Natural killer cell (primary cell): ENCODE measurements around the gene GSTP1. TPM values are rescaled to one million over a fixed set of nuclear protein-coding genes. Genes with fewer than 3 reads are reported as not detected.
"Not testable (repeated sequence)": the region's sequence is repeated elsewhere in the genome, so short reads cannot be mapped to it uniquely, and the experiment has no call there.

Source experiments
- ATAC-seq, 3 donors: fragments of 150-1000 bp in 2 of 3; fragments of 200-7000 bp in 1 of 3; cut with Tn5 transposase; 1 replicate in 1 of 3; 2 replicates in 2 of 3; pipeline ENCODE4 v1.10.0; 2021; ENCODE audit warnings: mild to moderate bottlenecking in 2 of 3, moderate library complexity in 2 of 3
- DNase-seq, 2 donors: peaks; one replicate each; pipeline versions ENCODE4 v3.0.0 to v3.0.0-alpha.2; 2013 to 2021; ENCODE audit warnings: mixed read lengths in 1 of 2
- H3K27ac ChIP-seq: one replicate; pipeline ENCODE4 v1.5.1; 2013; ENCODE audit warnings: mild to moderate bottlenecking, low read length
- H3K27me3 ChIP-seq: one replicate; pipeline ENCODE4 v1.6.1; 2013; ENCODE audit warnings: low read length; ENCODE audit not compliant: control insufficient read depth, insufficient read depth
- H3K36me3 ChIP-seq: one replicate; pipeline ENCODE4 v1.6.1; 2013; ENCODE audit warnings: low read length; ENCODE audit not compliant: control insufficient read depth, insufficient read depth
- H3K4me1 ChIP-seq: one replicate; pipeline ENCODE4 v1.6.1; 2013; ENCODE audit warnings: low read length; ENCODE audit not compliant: control insufficient read depth, insufficient read depth
- H3K4me3 ChIP-seq: one replicate; pipeline ENCODE4 v1.5.1; 2013; ENCODE audit warnings: low read length
- H3K9me3 ChIP-seq: one replicate; pipeline ENCODE4 v1.6.1; 2013; ENCODE audit warnings: low read length; ENCODE audit not compliant: control insufficient read depth, insufficient read depth
- H3K27ac Mint-ChIP-seq, 2 donors: one replicate each; pipeline ENCODE4 v1.8.0; 2022; ENCODE audit warnings: mild to moderate bottlenecking in 2 of 2, mixed read lengths in 2 of 2, moderate library complexity in 1 of 2
- H3K27me3 Mint-ChIP-seq, 2 donors: one replicate each; pipeline ENCODE4 v1.8.0; 2022; ENCODE audit warnings: low read depth in 2 of 2, mixed read lengths in 2 of 2
- H3K36me3 Mint-ChIP-seq: one replicate; pipeline ENCODE4 v1.8.0; 2022; ENCODE audit warnings: mixed read lengths
- H3K4me1 Mint-ChIP-seq, 2 donors: one replicate each; pipeline ENCODE4 v1.8.0; 2022; ENCODE audit warnings: mixed read lengths in 2 of 2
- H3K4me3 Mint-ChIP-seq: one replicate; pipeline ENCODE4 v1.8.0; 2022; ENCODE audit warnings: mild to moderate bottlenecking, moderate library complexity, mixed read lengths
- H3K9me3 Mint-ChIP-seq, 2 donors: one replicate each; pipeline ENCODE4 v1.8.0; 2022; ENCODE audit warnings: mixed read lengths in 2 of 2
- WGBS: methylation state at CpG from one replicate; pipeline ENCODE4 v1.1.7; 2013; ENCODE audit warnings: missing lambda C conversion rate; ENCODE audit not compliant: insufficient coverage; 5-methylcytosine and 5-hydroxymethylcytosine counted together
- intact Hi-C: fragments of 100-400 bp; cut with micrococcal nuclease; formaldehyde crosslinking; loops from one replicate; pipeline ENCODE4 v1.14.2; 2022
- total RNA-seq, 4 donors: library from RNA; stranded (reverse); fragments of 120-200 nt in 1 of 4; gene quantifications; one replicate each; pipeline versions ENCODE4 v1.2.3 to v1.2.4, GENCODE V29; 2013 to 2022
- TF ChIP-seq, protein P1 (sequence below): fragments of 200-600 bp; IDR thresholded peaks from one replicate; pipeline ENCODE4 v1.8.0; 2022; ENCODE audit warnings: antibody characterized with exemption

GSTP1 gene
- total RNA-seq, 3 donors from 2014 or later (not counting 1 experiment from before 2014, with no cell fraction given) = 172 to 218 (median 212) TPM

DNA sequence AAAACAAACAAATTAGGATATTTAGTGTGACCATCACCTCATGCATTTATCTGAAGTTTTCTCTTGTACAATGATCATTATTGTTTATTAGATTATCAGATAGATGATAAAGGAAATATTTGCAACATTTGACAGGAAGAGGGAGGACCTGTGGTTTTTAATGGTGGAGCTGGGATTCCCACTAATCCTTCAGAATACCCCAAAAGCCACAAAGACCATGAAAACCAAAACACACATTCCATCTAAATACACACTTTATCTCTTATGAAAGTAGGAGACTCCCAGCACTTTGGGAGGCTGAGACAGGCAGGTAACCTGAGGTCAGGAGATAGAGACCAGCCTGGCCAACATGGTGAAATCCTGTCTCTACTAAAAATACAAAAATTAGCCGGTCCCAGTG is 15.5 kb downstream of the GSTP1 start:
- Histone ChIP-seq H3K27me3 (no peaks in the 10 kb centered on the region), H3K4me1 (peaks cover 24% of the 10 kb centered on the region), H3K4me3 (no peak overlapping the region), H3K9me3 (no peaks in the 10 kb centered on the region), H3K36me3 (no peaks in the 10 kb centered on the region), H3K27ac (no peak overlapping the region)
- H3K4me1 Mint-ChIP-seq = peaks cover 21 to 28% of the 10 kb centered on the region in 2 donors
- no peaks in the 10 kb centered on the region for H3K27me3 Mint-ChIP-seq
- WGBS = 70% methylated on average over 1 of the region's 1 CpG
- no peaks in the 10 kb centered on the region for H3K36me3 Mint-ChIP-seq
- ATAC-seq (no peak), DNase-seq (no peak)
- TF ChIP-seq, protein P1, sequence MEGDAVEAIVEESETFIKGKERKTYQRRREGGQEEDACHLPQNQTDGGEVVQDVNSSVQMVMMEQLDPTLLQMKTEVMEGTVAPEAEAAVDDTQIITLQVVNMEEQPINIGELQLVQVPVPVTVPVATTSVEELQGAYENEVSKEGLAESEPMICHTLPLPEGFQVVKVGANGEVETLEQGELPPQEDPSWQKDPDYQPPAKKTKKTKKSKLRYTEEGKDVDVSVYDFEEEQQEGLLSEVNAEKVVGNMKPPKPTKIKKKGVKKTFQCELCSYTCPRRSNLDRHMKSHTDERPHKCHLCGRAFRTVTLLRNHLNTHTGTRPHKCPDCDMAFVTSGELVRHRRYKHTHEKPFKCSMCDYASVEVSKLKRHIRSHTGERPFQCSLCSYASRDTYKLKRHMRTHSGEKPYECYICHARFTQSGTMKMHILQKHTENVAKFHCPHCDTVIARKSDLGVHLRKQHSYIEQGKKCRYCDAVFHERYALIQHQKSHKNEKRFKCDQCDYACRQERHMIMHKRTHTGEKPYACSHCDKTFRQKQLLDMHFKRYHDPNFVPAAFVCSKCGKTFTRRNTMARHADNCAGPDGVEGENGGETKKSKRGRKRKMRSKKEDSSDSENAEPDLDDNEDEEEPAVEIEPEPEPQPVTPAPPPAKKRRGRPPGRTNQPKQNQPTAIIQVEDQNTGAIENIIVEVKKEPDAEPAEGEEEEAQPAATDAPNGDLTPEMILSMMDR = no peak
- no peaks in the 10 kb centered on the region for H3K9me3 Mint-ChIP-seq
- H3K4me3 Mint-ChIP-seq = peak overlapping the region; percentile 21
- H3K27ac Mint-ChIP-seq = peak overlapping the region in 1 of 2 donors; percentile 85
- intact Hi-C loops = no loop called here

DNA sequence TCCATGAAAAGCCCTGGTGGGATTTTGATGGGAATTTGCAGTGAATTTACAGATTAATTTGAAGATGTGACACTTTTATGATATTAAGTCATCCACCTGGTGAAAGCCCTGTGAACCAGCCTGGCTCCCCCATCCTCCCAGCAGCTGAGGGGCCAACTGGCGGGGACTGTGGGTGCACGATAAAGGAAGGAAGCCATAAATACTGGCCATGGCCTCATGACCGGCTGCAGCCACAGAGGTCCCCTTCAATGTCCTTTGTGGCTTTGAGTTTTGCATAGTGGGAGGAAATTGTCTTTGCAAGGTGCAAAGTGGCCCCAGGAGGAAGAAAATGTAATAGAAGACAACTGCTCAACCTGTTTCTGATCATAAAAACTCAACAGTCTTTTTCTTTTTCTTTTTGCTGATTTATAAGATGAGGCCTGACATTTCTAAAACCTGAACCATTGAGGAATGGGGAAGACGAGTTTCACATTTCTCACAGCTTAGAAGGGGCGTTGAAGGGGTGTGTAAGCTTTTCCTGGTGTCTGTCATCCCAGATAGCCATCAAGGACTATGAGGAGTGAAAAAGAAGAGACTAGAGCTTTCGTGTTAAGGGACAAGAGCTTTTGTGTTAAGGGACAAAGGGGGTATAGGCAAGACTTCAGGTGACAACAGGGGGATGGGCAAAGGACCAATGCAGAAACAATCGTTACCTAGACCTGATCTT is 16.9 kb downstream of the GSTP1 start:
- Mint-ChIP-seq H3K27ac (peak overlapping the region; percentile 81 to 85), H3K9me3 (no peaks in the 10 kb centered on the region), H3K27me3 (no peaks in the 10 kb centered on the region), H3K4me1 (peaks cover 28% of the 10 kb centered on the region in 2 donors), H3K4me3 (peak overlapping the region; percentile 85), H3K36me3 (no peaks in the 10 kb centered on the region)
- H3K27me3 ChIP-seq = no peaks in the 10 kb centered on the region
- H3K4me3 ChIP-seq = no peak overlapping the region
- WGBS = 7% methylated on average over 7 of the region's 7 CpGs
- ATAC-seq = peak; percentile 21 to 60 (median 53)
- peaks cover 24% of the 10 kb centered on the region for H3K4me1 ChIP-seq
- H3K36me3 ChIP-seq = no peaks in the 10 kb centered on the region
- peak overlapping the region; percentile 42 for H3K27ac ChIP-seq
- TF ChIP-seq, protein P1 = no peak
- intact Hi-C loops = loop anchor here (2.0 kb wide), 1 partner anchor 18 kb away; the partner anchor contains the start of gene GSTP1
- no peaks in the 10 kb centered on the region for H3K9me3 ChIP-seq
- no peak for DNase-seq

DNA sequence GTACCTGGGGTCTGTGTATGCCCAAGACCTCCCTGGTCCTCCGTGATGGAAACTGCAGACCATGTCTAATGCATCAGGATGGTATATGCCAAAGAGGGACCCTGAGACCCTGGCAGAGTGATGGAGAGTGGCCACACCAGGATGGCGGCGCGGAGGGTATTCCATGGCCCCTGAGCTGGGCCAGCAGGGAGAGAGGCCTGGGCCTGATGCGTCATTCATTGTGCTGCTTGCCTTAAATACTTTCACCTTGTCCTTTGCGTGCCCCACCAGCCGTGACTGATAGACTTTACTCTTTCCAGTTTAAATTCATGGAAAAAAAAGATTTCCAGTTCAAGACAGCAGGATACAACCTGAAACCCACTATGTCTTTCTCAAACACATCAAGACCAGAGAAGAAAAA is 17.5 kb downstream of the GSTP1 start:
- WGBS = 91% methylated on average over 7 of the region's 7 CpGs
- Mint-ChIP-seq H3K9me3 (no peaks in the 10 kb centered on the region), H3K27me3 (no peaks in the 10 kb centered on the region), H3K4me1 (peaks cover 32% of the 10 kb centered on the region in 2 donors), H3K36me3 (no peaks in the 10 kb centered on the region), H3K27ac (peak overlapping the region; percentile 81 to 85), H3K4me3 (no peak overlapping the region)
- H3K27me3 ChIP-seq = no peaks in the 10 kb centered on the region
- no peaks in the 10 kb centered on the region for H3K9me3 ChIP-seq
- DNase-seq = no peak
- TF ChIP-seq, protein P1 = no peak
- H3K27ac ChIP-seq = peak overlapping the region; percentile 42
- H3K4me1 ChIP-seq = peaks cover 26% of the 10 kb centered on the region
- intact Hi-C loops = loop anchor here (2.0 kb wide), 1 partner anchor 18 kb away; the partner anchor contains the start of gene GSTP1
- H3K36me3 ChIP-seq = no peaks in the 10 kb centered on the region
- ATAC-seq = no peak
- no peak overlapping the region for H3K4me3 ChIP-seq

DNA sequence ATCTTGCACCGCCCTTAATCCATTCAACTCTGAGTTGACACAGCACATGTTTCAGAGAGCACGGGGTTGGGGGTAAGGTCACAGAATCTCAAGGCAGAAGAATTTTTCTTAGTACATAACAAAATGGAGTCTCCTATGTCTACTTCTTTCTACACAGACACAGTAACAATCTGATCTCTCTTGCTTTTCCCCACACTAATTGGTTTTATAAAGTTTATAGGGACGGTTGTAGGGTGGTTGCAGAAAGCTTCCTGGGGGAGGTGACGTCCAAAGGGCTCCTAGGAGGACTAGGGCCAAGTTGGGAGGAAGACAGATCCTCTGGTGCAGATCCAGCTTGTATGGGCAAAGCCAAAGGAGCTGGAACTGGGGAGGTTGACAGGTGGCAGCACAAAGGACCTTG is 20.5 kb downstream of the GSTP1 start:
- H3K27ac ChIP-seq, H3K9me3 ChIP-seq, H3K27ac Mint-ChIP-seq, H3K36me3 ChIP-seq, ATAC-seq, H3K27me3 Mint-ChIP-seq, H3K36me3 Mint-ChIP-seq, H3K9me3 Mint-ChIP-seq, H3K4me3 ChIP-seq, DNase-seq, intact Hi-C loops, H3K27me3 ChIP-seq: not testable (repeated sequence)
- H3K4me1 ChIP-seq = peaks cover 44% of the 10 kb centered on the region
- Mint-ChIP-seq H3K4me1 (peaks cover 32 to 38% of the 10 kb centered on the region in 2 donors), H3K4me3 (peak overlapping the region; percentile 70)
- 76% methylated on average over 2 of the region's 4 CpGs for WGBS
